GM19099 (cell line): Measurements from ENCODE around the gene DDX50.

Experiments used
- POLR2A ChIP-seq: IDR thresholded peaks from 3 replicates; pipeline ENCODE4 v1.6.1; 2011; ENCODE audit warnings: low read depth; ENCODE audit not compliant: insufficient read length; ENCODE audit errors: extremely low read depth

The DDX50 gene

GRCh38 chr10:68957654-68958053, 56.5 kb downstream of the DDX50 start:
- TF ChIP-seq POLR2A, result no peak

GRCh38 chr10:68959695-68960527, 58.8 kb downstream of the DDX50 start:
- TF ChIP-seq POLR2A, result no peak

GRCh38 chr10:68963151-68963550, 62.0 kb downstream of the DDX50 start:
- no peak for TF ChIP-seq POLR2A

GRCh38 chr10:68973975-68974374, 72.9 kb downstream of the DDX50 start:
- TF ChIP-seq POLR2A, result no peak

GRCh38 chr10:68981074-68981473, 80.0 kb downstream of the DDX50 start:
- TF ChIP-seq POLR2A, result no peak

GRCh38 chr10:68982389-68982788, 81.3 kb downstream of the DDX50 start:
- no peak for TF ChIP-seq POLR2A

- TF ChIP-seq POLR2A, result no peak
These were observed 86.5 kb downstream of the DDX50 start for GRCh38 chr10:68987611-68988010.

- peak; percentile 79 for TF ChIP-seq POLR2A
These were observed 87.6 kb downstream of the DDX50 start, which contains the start of gene KIFBP for GRCh38 chr10:68988530-68989316. TSS of gene KIFBP (plus strand) at chr10:68988803. CDS start at chr10:68988833, 30 bp downstream.

- no peak for TF ChIP-seq POLR2A
These were observed 88.3 kb downstream of the DDX50 start for GRCh38 chr10:68989317-68989990.

GRCh38 chr10:68992636-68993440, 91.7 kb downstream of the DDX50 start:
- no peak for TF ChIP-seq POLR2A
